GM18861 (cell line): ENCODE data around the gene ZNF808.
A peak's percentile ranks its signal among the peaks of the same experiment; 100 is the strongest.
"Not testable (repeated sequence)": the region's sequence is repeated elsewhere in the genome, so short reads cannot be mapped to it uniquely, and the experiment has no call there.

Experiments used
- ATAC-seq: cut with Tn5 transposase; IDR thresholded peaks from one replicate; pipeline ENCODE4 v1.9.1; 2021; ENCODE audit not compliant: unreplicated experiment

The ZNF808 gene

DNA sequence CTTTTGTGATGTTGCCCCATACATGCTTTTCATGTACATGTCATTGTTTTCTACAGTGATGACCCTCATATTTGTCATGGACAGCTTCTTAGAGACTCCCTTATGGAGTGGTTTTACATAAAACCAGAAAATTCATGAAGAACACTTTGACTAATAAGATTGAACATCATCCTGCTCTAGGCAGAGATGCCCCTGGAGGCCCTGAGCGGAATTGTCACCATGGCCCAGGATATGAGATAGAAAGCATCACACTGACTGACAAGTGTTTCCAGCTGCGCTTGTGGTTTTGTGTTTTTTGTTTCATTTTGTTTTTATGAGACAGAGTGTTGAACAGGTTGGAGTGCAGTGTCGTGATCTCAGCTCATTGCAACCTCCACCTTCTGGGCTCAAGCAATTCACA lies 64.8 kb downstream of the ZNF808 start:
- ATAC-seq: no peak

DNA sequence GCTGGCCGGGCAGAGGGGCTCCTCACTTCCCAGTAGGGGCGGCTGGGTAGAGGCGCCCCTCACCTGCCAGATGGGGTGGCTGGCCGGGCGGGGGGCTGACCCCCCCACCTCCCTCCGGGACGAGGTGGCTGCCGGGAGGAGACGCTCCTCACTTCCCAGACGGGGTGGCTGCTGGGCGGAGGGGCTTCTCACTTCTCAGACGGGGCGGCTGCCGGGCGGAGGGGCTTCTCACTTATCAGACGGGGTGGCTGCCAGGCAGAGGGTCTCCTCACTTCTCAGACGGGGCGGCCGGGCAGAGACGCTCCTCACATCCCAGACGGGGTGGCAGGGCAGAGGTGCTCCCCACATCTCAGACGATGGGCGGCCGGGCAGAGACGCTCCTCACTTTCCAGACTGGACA lies 66.0 kb downstream of the ZNF808 start:
- not testable (repeated sequence) for ATAC-seq

DNA sequence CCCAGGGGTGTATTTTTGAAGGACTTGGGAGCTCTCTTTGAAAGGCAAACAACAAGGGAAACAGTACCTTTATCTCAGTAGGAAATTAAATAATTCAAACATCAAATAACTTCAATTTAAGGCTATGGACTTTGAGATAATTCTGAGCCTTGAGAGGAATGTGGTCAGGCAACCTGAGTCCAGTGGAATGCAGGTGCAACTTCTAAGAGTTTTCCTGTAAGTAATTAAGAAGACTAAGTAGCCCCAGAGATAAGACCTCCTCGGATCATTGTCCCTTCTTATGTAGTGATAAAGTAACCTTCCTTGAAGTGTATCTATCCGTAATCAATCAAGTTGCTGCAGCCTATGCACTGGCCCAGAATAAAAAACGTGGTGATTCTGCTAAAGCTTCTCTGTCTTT lies 71.8 kb downstream of the ZNF808 start:
- ATAC-seq: no peak

DNA sequence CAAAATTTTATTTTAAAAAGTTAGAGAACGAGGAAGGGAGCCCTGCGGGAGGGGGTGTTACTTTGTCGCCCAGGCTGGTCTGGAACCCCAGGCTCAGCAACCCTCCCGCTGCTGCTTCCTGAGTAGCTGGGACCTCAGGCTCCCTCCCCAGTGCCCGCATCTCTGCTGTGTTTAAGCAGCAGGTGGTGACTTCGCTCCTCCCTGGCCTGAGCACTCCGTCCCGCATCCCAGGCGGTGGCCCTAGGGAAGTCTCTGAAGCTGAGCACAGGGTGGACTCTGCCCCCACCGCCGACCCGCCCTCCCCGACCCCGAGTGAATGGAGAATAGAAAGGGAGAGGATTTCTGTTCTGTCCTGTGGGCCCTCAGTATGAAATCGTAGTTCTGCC lies 73.2 kb downstream of the ZNF808 start:
- no peak for ATAC-seq

DNA sequence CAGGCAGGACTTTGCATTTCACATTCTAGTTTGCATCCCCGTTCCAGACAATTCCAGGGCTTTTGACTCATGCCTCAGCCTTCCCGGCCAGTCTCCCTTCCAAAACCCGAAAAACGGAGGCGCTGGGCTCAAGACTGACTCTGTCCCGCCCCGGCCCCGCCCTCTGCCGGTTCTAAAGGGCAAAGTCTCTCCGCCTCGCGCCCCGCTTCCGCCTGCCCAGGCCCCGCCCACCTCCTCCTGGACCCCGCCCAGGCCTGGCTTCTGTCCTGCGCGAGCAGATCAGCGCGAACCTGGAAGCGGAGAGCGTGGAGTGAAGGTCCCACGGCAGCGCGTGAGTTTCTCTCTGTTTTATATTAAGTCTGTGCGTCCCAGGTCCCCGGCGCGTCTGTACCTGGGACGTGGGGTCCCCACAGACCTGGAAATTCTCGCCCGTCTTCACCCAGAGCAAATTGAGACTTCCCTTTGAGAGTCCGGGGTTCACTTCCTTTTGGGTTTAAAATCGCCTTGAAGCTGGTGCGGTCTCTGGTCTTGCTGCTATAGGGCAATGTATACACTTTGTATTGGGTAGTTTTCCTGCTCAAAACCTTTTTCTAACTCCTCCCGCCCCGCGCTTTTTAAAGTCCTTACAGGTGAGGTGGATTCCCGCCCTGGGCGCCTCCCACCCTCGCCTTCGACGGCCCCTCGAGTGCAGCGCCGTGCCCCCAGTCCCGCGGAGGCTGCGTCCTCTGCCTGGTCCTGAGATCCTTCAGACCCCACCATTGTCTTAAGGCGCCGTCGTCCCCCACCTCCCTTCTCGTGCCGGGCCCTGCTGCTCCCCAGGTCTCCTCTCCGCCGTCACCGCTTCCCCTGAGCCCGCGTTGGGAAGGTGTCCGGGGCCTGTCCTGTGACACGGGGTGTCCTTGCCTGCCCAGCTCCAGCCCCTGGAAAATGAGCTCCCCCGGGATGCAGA lies 73.8 kb downstream of the ZNF808 start:
- ATAC-seq: peak; percentile 79

DNA sequence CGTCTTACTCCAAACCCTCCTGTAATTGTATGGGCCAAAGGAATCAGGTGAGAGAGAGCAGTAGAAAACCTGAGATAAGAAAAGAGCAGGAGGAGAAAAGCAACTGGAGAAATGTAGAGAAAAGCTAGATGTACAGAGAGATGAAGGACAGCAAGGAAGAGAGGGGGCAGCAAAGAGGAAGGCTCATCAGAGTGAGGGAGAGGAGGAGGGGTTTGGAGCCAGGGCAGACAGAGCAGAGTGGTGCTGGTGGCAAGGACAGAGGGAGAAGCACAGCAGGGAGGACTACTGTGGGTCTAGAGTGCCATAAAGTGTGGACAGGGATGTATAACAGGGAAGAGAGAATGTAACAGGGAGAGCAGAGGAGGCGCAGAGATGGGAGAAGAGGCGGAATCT lies 74.5 kb downstream of the ZNF808 start:
- not testable (repeated sequence) for ATAC-seq

DNA sequence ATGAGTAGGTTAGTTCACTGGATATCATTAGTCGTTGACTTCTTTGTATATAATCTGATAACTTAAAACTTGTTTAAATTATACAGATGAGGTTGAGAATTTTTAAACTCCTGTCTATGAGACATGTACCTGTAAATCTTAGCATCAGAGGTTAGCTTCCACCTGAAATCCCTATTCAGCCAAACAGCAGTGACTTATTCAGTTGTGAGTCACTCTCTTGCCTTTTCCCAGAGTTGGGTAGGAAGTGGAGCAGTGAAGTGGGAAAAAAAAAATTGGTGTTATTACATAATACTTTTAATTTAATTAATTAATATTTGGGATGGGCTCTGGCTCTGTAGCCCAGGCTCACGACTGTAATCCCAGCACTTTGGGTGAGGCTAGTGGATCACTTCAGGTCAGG lies 75.5 kb downstream of the ZNF808 start:
- ATAC-seq: no peak

DNA sequence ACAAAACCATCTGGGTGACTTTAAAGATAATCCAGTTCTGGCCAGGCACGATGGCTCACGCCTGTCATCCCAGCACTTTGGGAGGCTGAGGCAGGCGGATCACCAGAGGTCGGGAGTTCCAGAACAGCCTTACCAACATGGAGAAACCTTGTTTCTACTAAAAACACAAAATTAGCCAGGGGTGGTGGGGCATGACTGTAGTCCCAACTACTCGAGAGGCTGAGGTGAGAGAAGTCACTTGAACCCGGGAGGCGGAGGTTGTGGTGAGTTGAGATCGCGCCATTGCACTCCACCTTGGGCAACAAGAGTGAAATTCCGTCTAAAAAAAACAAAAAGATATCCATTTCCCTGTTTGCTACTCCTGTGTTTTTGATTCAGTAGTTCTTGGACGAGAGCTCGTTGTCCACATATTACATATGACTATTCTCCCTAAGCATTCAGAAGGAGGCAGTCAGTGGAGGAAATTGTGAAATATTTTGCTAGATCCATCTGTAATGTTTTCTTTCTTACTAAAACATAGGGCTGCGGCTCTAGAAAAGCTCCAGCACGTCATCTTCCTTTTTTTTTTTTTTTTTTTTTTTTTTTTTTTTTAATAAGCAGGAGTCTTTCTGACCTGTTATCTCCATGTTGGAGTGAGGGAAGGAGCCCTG lies 76.2 kb downstream of the ZNF808 start:
- ATAC-seq: no peak
